ENCODE data around the gene DNAI2. TPM values are rescaled to one million over a fixed set of nuclear protein-coding genes. Genes with fewer than 3 reads are reported as not detected.

DNAI2 gene
- total RNA-seq, 1 donor from 2014 or later, result not detected

Other genes starting within 250 kb of the DNAI2 start
- gene RPL38, start 70.6 kb upstream of the DNAI2 start, total RNA-seq, result 691 TPM
- gene TTYH2, start 60.7 kb upstream of the DNAI2 start, total RNA-seq, result 41.8 TPM
- 0.22 TPM for gene KIF19, start 52.0 kb downstream of the DNAI2 start, total RNA-seq
- gene BTBD17, start 87.6 kb downstream of the DNAI2 start, total RNA-seq, result not detected
- not detected for gene GPR142, start 93.3 kb downstream of the DNAI2 start, total RNA-seq
- 30.5 TPM for gene GPRC5C, start 157.9 kb downstream of the DNAI2 start, total RNA-seq
- gene CD300A, start 192.4 kb downstream of the DNAI2 start, total RNA-seq, result 1.7 TPM

Data from Right ventricle myocardium superior (tissue), 1 donor.